ENCODE results near the gene RIT2.

- TF ChIP-seq POLR2AphosphoS5 (IDR thresholded peaks at IDR 0.05; ENCODE audit: low read depth, low read length) (no peak), GATA2 (CRISPR knock-in tag; IDR thresholded peaks at IDR 0.05) (no peak), USF1 (IDR thresholded peaks at IDR 0.05; ENCODE audit: borderline replicate concordance, low read depth) (no peak)
Measured at GRCh38 chr18:42814618-42815017, 300.9 kb downstream of the RIT2 start.
